Stimulated activated CD4-positive, alpha-beta T cell treated with anti-CD3 and anti-CD28 coated beads, Interleukin-12 subunit alpha, Interleukin-12 subunit beta, amount 100 ng/mL, for 48 hours (primary cell): ENCODE measurements around the gene FBXO48.
"Not testable (repeated sequence)": the region's sequence is repeated elsewhere in the genome, so short reads cannot be mapped to it uniquely, and the experiment has no call there.

Experiments
- DNase-seq, 3 donors: peaks; one replicate each; pipeline ENCODE4 v3.0.0-alpha.2; 2020; ENCODE audit warnings: low read depth in 2 of 3, low spot score in 1 of 3

Gene FBXO48

GRCh38 chr2:68472796-68473414, 5.8 kb upstream of the FBXO48 start:
- no peak for DNase-seq

- no peak for DNase-seq
These were observed 4.3 kb upstream of the FBXO48 start for GRCh38 chr2:68471385-68471784.

- DNase-seq = no peak
These were observed 2.8 kb upstream of the FBXO48 start for GRCh38 chr2:68469935-68470334.

- DNase-seq = no peak
These were observed 1.7 kb upstream of the FBXO48 start for GRCh38 chr2:68468801-68469200.

DNA sequence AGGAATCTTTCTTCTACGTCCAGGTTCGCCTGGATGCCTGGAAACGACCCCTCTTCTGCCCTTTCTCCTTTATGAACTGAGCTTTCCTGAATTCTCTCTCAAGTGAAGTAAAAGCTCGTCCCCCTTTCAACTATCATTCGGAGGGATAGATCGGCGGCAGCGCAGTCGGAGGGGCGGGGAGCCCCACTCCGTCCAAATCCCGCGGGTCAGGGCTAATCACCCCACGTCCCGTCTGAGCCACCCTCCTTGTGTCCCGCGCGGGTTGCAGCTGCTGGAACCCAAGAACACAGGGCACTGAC, 367 bp downstream of the FBXO48 start:
- no peak for DNase-seq

DNA sequence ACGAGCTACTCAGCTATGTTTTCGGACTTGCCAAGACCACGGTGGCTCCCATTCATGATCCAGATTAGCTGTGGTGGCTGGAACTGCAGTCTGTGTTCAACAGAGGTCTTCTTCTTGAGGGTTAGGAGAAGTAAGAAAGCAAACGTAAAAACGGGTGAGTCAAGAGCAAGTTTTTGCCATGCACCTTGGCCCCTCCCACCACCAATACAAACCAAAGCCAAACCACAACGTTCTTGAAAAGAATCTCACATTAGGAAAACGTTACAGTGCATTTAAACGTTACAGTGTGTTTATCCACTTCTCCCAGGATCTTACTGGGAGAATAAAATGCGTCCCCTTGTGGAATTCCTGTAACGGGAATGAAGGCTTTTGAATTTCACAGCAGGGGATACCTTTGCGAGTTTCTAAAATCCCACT, 725 bp downstream of the FBXO48 start:
- peak; percentile 30 to 51 (median 40) for DNase-seq

GRCh38 chr2:68465081-68465916, 1.8 kb downstream of the FBXO48 start:
- DNase-seq = peak in 1 of 3 donors; percentile 37

DNA sequence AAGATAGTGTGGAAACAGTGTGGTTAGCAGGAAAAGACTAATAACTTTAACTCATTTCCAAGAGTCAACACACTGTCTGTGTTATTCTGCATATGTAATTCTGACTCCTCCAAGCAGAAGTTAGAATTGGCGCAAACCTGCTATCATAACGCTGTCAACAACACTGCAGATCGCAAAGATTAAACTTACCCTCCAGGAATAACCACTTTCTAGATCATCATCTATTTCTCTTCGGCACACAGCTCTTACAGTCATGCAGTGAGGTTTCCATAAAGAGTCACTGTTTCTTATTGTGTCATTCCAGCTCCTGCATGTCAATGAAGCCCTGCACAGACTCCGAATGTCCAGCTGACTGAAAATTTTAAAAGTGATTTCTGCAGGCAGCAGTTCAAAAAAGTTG, 2.4 kb downstream of the FBXO48 start:
- no peak for DNase-seq

GRCh38 chr2:68463287-68463877, 3.7 kb downstream of the FBXO48 start:
- peak in 1 of 3 donors; percentile 55 for DNase-seq

- DNase-seq = no peak
These were observed 8.1 kb downstream of the FBXO48 start for GRCh38 chr2:68458981-68459380.

GRCh38 chr2:68456198-68456597, 10.9 kb downstream of the FBXO48 start:
- DNase-seq = no peak

DNA sequence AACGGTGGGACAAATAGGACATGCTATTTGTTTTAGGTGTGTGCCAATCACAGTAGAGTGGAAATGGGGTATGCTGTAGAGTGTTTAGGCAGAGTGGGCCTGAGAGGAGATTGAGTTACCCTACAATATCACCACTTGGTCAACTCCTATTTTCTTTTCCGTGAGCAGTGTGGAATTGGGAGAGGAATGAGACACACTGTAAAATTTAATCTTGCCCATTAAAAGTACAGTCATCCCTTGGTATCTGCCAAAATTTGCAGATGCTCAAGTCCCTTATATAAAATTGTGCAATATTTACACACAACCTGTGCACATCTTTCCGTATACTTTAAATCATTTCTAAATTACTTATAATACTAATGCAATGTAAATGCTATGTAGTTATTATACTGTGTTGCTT, 12.4 kb downstream of the FBXO48 start:
- no peak for DNase-seq

GRCh38 chr2:68453761-68454360, 13.2 kb downstream of the FBXO48 start:
- no peak for DNase-seq

- no peak for DNase-seq
These were observed 14.8 kb downstream of the FBXO48 start for GRCh38 chr2:68452158-68452900.

DNA sequence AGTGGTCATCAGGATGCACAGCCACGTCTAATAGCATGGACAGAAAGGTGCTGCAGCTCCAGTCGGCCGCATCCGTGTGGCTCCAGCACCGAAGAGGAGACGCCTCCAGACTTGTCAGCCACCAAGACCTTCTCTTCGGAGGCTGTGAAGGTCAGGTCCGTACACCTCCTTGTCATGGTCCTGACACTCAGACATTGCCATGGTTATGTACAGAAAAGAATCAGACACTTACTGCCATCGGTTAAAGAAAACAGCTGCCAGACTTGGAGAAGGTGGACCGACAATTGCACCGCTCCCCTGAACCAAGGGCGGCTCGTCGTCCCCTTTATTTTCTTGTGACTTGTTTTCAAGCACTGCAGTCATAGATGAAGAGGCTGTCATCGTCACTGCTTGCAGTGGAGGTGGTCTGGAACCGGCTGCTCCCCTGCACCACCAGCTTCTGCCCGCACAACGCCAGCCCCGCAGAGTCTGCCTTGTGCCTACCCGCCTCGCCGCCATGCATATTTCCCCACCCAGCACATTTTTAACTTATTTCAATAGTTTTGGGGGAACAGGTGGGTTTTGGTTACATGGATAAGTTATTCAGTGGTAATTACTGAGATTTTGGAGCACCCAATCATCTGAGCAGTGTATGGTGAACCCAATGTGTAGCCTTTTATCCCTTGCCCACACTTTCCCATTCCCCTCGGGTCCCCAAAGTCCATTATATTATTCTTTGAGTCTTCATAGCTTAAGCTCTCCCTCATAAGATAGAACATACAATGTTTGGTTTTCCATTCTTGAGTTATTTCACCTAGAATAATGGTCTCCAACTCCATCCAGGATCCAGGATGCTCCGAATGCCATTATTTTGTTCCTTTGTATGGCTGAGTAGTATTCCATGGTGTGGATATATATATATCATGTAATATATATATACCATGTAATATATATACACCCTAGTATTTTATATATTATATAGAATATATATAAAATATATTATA, 18.1 kb downstream of the FBXO48 start:
- DNase-seq = no peak

GRCh38 chr2:68447118-68447517, 20.0 kb downstream of the FBXO48 start:
- no peak for DNase-seq

GRCh38 chr2:68446425-68446824, 20.7 kb downstream of the FBXO48 start:
- DNase-seq = not testable (repeated sequence)

- no peak for DNase-seq
These were observed 25.1 kb downstream of the FBXO48 start for GRCh38 chr2:68441994-68442322.

DNA sequence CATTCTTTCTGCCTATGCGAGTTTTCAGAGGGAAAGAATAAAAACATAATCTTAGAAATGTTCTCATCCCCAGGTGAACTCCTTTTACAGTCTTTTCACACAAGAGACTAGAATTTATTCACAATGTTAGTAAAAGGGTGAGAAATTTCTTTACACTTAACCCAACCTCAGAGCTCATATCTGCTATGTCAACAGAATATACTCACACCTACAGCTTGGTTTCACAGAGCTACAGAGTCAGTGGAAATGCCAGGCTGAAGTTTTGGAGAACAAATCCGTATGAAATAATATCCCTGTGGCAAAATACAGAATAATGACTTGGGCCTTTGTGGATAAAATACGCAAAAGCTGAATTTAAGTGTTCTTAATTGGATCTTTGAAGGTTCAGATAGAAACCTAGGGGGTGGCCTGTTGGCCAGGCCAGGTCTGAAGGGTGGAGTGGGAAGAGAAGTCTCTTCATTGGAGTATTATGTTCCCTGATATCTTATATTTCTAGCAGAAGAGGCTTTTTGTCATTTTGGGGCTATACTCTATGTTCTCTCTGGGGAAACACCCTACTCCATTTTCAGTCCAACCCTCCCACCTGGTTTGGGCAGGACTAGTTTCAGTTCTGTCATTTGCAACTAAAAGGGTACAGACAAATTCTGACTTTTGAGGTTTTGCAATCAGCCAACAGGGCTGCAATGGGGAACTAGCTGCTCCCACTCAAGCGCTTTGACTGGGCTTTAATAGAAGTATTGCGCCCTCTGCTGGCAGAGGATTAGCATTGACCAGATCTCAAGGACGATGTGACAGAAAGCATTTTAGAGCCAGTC, 25.7 kb downstream of the FBXO48 start:
- peak; percentile 76 to 86 (median 78) for DNase-seq
